Small intestine (tissue), 7 donors: ENCODE results near the gene TUBGCP6. TPM values are rescaled to one million over a fixed set of nuclear protein-coding genes. Genes with fewer than 3 reads are reported as not detected.

ENCODE experiments used
- DNase-seq, 2 donors: peaks; one replicate each; pipeline versions ENCODE4 v3.0.0 to v3.0.0-alpha.2; 2013
- FAIRE-seq: peaks from 2 replicates; lab custom pipeline; 2012; peaks lifted over from hg19 to GRCh38; lab: Jason Lieb, UNC
- H3K27ac ChIP-seq, 3 donors: one replicate each; pipeline ENCODE4 v1.5.1; 2013; ENCODE audit warnings: low read length in 2 of 3, mild to moderate bottlenecking in 2 of 3, control low read depth in 1 of 3, inconsistent platforms in 1 of 3, low read depth in 1 of 3, moderate library complexity in 1 of 3
- H3K27me3 ChIP-seq, 3 donors: one replicate each; pipeline ENCODE4 v1.6.1; 2013; ENCODE audit warnings: low read length in 3 of 3, inconsistent platforms in 1 of 3; ENCODE audit not compliant: control insufficient read depth in 3 of 3, insufficient read depth in 3 of 3
- H3K36me3 ChIP-seq, 3 donors: one replicate each; pipeline ENCODE4 v1.6.1; 2013; ENCODE audit warnings: low read length in 3 of 3, inconsistent platforms in 1 of 3, low read depth in 1 of 3, mild to moderate bottlenecking in 1 of 3, moderate library complexity in 1 of 3; ENCODE audit not compliant: control insufficient read depth in 3 of 3, insufficient read depth in 2 of 3
- H3K4me1 ChIP-seq, 3 donors: one replicate each; pipeline ENCODE4 v1.6.1; 2013; ENCODE audit warnings: low read length in 2 of 3, inconsistent platforms in 1 of 3, low read depth in 1 of 3, mild to moderate bottlenecking in 1 of 3, moderate library complexity in 1 of 3; ENCODE audit not compliant: control insufficient read depth in 3 of 3, insufficient read depth in 2 of 3
- H3K4me3 ChIP-seq, 3 donors: one replicate each; pipeline ENCODE4 v1.5.1; 2013; ENCODE audit warnings: low read length in 3 of 3, control low read depth in 1 of 3, inconsistent platforms in 1 of 3, low read depth in 1 of 3, mild to moderate bottlenecking in 1 of 3, moderate library complexity in 1 of 3
- H3K9me3 ChIP-seq, 2 donors: one replicate each; pipeline ENCODE4 v1.6.1; 2013; ENCODE audit warnings: low read depth in 1 of 2, low read length in 1 of 2; ENCODE audit not compliant: control insufficient read depth in 2 of 2, insufficient read depth in 1 of 2
- WGBS, 3 donors: extraction: QIAGEN DNeasy Blood & Tissue Kit; methylation state at CpG; one replicate each; pipeline ENCODE4 v1.1.7; 2013; 5-methylcytosine and 5-hydroxymethylcytosine counted together
- polyA plus RNA-seq, 4 donors: library from polyadenylated mRNA; stranded (reverse) in 3 of 4; unstranded in 1 of 4; fragments of 200-250 nt in 3 of 4; fragments of 120-200 nt in 1 of 4; gene quantifications; one replicate each; pipeline versions ENCODE4 v1.2.1 to v1.2.3, GENCODE V29; 2013
- donor health status: healthy with polysubstance abuse.
- donor health status: control.
- donor health status: control.
- donor health status: Bipolar disorder and iron deficiency.
- donor health status: healthy.

Gene TUBGCP6
- polyA plus RNA-seq, 4 donors = 23.0 to 55.5 (median 39.7) TPM

DNA sequence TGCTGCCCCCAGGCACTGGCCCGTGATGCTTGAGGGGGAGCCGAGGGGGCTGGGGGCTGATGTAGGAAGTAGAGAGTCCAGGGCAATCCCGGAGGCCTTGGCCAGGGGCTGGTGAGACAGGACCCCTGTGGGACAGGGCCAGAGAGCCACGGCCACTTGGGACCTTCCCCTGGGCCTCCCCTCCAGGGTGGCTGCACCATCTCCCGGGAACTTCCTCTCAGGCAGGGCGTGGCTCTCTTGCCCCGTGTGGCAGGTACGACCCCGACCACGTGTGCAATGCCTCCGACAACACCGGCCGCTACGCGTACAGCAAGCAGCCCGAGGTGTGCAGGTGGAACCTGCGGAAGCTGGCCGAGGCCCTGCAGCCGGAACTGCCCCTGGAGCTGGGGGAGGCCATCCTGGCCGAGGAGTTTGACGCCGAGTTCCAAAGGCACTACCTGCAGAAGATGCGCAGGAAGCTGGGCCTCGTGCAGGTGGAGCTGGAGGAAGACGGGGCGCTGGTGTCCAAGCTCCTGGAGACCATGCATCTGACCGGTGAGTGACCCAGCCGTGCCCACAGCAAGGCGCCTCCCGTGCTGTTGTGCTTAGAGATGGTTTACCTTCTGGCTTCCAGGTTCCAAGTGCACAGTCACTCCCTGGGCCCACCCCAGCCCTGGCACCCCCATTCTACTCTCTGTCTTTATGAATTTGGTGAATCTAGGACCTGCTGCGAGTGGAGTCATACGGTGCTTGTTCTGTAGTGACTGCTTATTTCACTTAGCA lies 34.3 kb downstream of the TUBGCP6 start:
- Histone ChIP-seq H3K9me3 (no peaks in the 10 kb centered on the region), H3K36me3 (peaks cover 3 to 92% (median 16%) of the 10 kb centered on the region in 3 donors), H3K27me3 (no peaks in the 10 kb centered on the region), H3K4me3 (no peak overlapping the region), H3K27ac (no peak overlapping the region), H3K4me1 (no peaks in the 10 kb centered on the region)
- FAIRE-seq (no peak), DNase-seq (no peak)
- 85 to 90% (median 87%) methylated on average over 30 to 32 of the region's 32 CpGs for WGBS, 3 donors

GRCh38 chr22:50209893-50210292 lies 34.9 kb downstream of the TUBGCP6 start:
- Histone ChIP-seq H3K36me3 (peaks cover 3 to 92% (median 16%) of the 10 kb centered on the region in 3 donors), H3K4me1 (peaks cover 0 to 2% (median 0%) of the 10 kb centered on the region in 3 donors)
- WGBS, 3 donors = 58 to 62% (median 59%) methylated on average over 20 of the region's 20 CpGs

DNA sequence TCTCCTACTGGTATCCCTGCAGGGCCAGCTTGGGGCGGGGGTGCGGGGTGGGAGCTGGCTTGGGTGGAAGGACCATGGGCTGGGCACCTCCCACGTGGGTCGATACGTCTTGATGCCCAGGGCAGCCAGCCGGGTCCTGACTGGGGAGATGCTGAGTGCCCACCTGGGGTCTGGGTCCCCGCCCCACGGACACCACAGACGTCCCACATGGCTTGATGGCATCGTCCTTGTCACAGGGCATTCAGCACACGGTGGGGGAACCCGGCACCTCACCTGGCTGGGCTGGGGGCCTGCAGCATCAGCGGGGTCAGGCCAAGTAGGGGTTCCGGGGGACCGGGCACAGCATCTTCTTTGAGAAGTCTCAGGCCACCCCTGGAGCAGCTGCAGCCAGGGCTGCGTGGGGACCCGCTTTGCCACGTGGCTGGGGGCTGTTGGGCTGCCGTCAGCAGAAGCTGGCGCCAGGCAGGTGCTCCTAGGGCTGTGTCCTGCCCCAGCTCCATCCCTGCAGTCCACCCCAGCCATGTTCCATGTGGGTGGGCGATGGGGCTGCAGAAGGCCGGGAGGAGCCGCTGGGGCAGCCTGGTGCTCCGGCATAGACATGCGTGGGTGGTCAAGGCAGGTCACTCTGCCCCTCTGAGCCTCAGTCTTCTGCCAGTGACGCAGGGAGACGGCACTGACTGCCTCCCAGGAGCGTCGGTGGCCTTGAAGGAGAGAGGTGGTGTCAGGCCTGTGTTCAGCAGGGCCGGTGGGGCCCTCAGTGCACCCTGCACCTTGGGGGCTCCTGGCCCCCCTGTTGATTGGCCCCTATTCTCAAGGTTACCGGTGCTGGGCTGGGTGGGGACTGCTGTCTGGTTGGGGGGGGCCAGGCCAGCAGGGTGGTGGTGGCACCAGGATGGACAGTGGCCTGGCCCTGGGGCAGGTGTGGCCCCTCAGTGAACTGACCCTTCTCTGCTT lies 35.6 kb downstream of the TUBGCP6 start:
- Histone ChIP-seq H3K27me3 (no peaks in the 10 kb centered on the region), H3K36me3 (peaks cover 0 to 89% (median 16%) of the 10 kb centered on the region in 3 donors), H3K4me1 (peaks cover 0 to 5% (median 0%) of the 10 kb centered on the region in 3 donors), H3K27ac (no peak overlapping the region), H3K9me3 (no peaks in the 10 kb centered on the region), H3K4me3 (no peak overlapping the region)
- FAIRE-seq (no peak), DNase-seq (no peak)
- WGBS, 3 donors = 80 to 82% (median 81%) methylated on average over 29 to 31 of the region's 31 CpGs

More at GRCh38 chr22:50209893-50210292, 34.9 kb downstream of the TUBGCP6 start:
- no peaks in the 10 kb centered on the region for H3K27me3 ChIP-seq
- no peak overlapping the region for H3K4me3 ChIP-seq
- H3K9me3 ChIP-seq = no peaks in the 10 kb centered on the region
- DNase-seq = peak; percentile 68 to 69
- H3K27ac ChIP-seq = no peak overlapping the region
- no peak for FAIRE-seq

- WGBS, 3 donors = 88 to 89% (median 88%) methylated on average over 22 of the region's 22 CpGs
- Histone ChIP-seq H3K27ac (no peak overlapping the region), H3K4me3 (no peak overlapping the region), H3K4me1 (peaks cover 0 to 5% (median 0%) of the 10 kb centered on the region in 3 donors), H3K9me3 (no peaks in the 10 kb centered on the region), H3K27me3 (no peaks in the 10 kb centered on the region), H3K36me3 (peaks cover 0 to 82% (median 16%) of the 10 kb centered on the region in 3 donors)
- no peak for FAIRE-seq
- no peak for DNase-seq
Measured at GRCh38 chr22:50208430-50208938, 36.3 kb downstream of the TUBGCP6 start.

GRCh38 chr22:50207383-50208140 lies 37.3 kb downstream of the TUBGCP6 start:
- DNase-seq (no peak), FAIRE-seq (no peak)
- Histone ChIP-seq H3K36me3 (peaks cover 0 to 78% (median 16%) of the 10 kb centered on the region in 3 donors), H3K4me1 (peaks cover 0 to 5% (median 0%) of the 10 kb centered on the region in 3 donors), H3K27ac (no peak overlapping the region), H3K9me3 (no peaks in the 10 kb centered on the region), H3K27me3 (no peaks in the 10 kb centered on the region), H3K4me3 (no peak overlapping the region)
- WGBS, 3 donors = 64 to 77% (median 72%) methylated on average over 23 of the region's 23 CpGs

DNA sequence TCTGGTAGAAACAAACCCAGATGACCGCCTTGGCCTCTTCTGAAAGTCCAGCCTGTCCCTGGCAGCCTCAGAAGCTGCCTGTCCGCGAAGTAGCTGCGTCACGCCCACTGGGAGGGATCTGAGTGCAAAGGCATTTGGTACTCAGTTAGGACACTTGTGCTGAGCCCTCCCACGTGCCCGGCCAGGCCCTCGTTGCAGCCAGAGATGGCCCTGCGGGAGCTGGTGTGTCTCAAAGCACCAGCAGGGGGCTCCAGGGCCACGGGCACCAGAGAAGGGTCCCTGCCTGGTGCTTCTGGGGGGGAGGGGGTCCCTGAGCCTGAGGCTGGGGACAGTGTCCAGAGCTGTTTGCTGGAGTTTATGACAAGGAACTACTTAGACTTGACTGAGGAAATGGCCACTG lies 38.2 kb downstream of the TUBGCP6 start:
- Histone ChIP-seq H3K4me1 (peaks cover 0 to 5% (median 5%) of the 10 kb centered on the region in 3 donors), H3K4me3 (no peak overlapping the region), H3K9me3 (no peaks in the 10 kb centered on the region), H3K36me3 (peaks cover 0 to 72% (median 16%) of the 10 kb centered on the region in 3 donors), H3K27ac (no peak overlapping the region), H3K27me3 (no peaks in the 10 kb centered on the region)
- no peak for FAIRE-seq
- WGBS, 3 donors = 52 to 65% (median 58%) methylated on average over 10 of the region's 10 CpGs
- no peak for DNase-seq

GRCh38 chr22:50205781-50206569 lies 38.8 kb downstream of the TUBGCP6 start:
- Histone ChIP-seq H3K4me3 (no peak overlapping the region), H3K9me3 (no peaks in the 10 kb centered on the region), H3K4me1 (peaks cover 0 to 5% (median 5%) of the 10 kb centered on the region in 3 donors), H3K27me3 (no peaks in the 10 kb centered on the region), H3K27ac (no peak overlapping the region), H3K36me3 (peaks cover 0 to 68% (median 13%) of the 10 kb centered on the region in 3 donors)
- no peak for DNase-seq
- no peak for FAIRE-seq
- 91 to 95% (median 92%) methylated on average over 39 to 45 of the region's 45 CpGs for WGBS, 3 donors
